Endothelial cell of umbilical vein (primary cell): ENCODE data around the gene RASGRP4.

Source experiments
- CTCF ChIP-seq, 2 donors: IDR thresholded peaks; 1 replicate in 1 of 2; 2 replicates in 1 of 2; pipeline ENCODE4 v1.5.1; 2011; ENCODE audit warnings: low read length in 2 of 2, mild to moderate bottlenecking in 2 of 2, moderate library complexity in 2 of 2, control low read depth in 1 of 2, inconsistent platforms in 1 of 2, low read depth in 1 of 2; ENCODE audit not compliant: insufficient read depth in 1 of 2; ENCODE audit errors: extremely low read depth in 1 of 2
- EZH2 ChIP-seq: IDR thresholded peaks from 2 replicates; pipeline ENCODE4 v1.6.1; 2012; ENCODE audit warnings: borderline replicate concordance, low read depth, mild to moderate bottlenecking, moderate library complexity, low read length, inconsistent platforms; ENCODE audit not compliant: severe bottlenecking
- POLR2A ChIP-seq: IDR thresholded peaks from 2 replicates; pipeline ENCODE4 v1.6.1; 2012; ENCODE audit warnings: low read depth, mild to moderate bottlenecking, control low read depth, low read length
- POLR2AphosphoS5 ChIP-seq: IDR thresholded peaks from 2 replicates; pipeline ENCODE4 v1.6.1; 2012; ENCODE audit warnings: low read depth, mild to moderate bottlenecking, control low read depth, low read length, moderate library complexity; ENCODE audit not compliant: insufficient read depth

- TF ChIP-seq POLR2A, result no peak
- no peak for TF ChIP-seq CTCF (IDR thresholded peaks at IDR 0.05; ENCODE audit: extremely low read depth in 1 of 2, insufficient read depth in 1 of 2, low read depth in 1 of 2, low read length in 2 of 2)
- no peak for TF ChIP-seq EZH2
- no peak for TF ChIP-seq POLR2AphosphoS5
Measured at GRCh38 chr19:38401148-38401547, 24.9 kb downstream of the RASGRP4 start.
